Measurements from ENCODE around the gene RREB1.

RREB1 gene

DNA sequence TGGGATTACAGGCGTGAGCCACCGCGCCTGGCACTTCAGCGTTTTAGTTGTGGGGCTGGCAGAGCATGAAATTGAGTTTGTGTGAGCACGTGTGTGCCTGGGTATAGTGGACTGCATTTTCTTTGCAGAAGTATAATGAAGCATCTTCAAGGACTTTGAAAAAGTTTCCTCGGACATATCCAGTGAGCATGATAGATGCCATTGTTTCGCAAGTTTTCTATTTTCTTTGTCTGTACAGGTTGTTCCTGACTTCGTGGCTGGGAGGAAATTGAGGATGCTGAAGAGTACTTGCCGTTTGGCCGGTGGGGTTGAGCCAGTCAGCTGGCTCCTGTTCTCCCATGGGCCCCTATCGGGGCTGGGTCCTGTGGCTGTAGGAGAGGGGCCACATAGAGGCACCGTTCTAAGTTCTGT, 55.9 kb downstream of the RREB1 start:
- no peak overlapping the region for H3K4me3 ChIP-seq (replicated peaks; ENCODE audit: insufficient read depth, low read length)

DNA sequence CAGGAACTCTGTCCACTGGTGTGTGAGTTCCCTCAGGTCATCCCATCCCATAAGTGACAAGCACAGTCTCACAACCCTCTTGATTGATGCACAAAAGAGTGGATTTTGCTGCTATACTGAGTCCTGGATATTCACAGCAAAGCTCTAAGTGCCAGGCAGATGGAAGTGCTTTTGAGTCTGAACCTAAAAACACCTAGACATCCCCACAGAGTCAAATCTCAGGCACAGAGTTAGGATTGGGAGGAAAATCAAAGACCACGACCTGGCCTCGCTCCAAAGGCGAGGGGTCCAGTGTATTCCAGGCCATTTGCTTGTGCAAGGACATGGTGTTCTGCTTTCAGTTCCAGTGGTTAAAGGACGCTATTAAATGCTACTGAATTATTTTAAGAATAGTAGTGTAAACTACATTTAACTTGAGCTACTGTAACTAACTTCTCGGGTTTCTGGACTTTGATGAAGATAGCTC, 56.8 kb downstream of the RREB1 start:
- H3K27ac ChIP-seq (replicated peaks), result peak overlapping the region; percentile 77
- TF ChIP-seq SPI1 (IDR thresholded peaks at IDR 0.05; ENCODE audit: borderline replicate concordance, low read depth) (no peak), POLR2AphosphoS5 (IDR thresholded peaks at IDR 0.05; ENCODE audit: low read depth) (0 out of 2 replicates have a peak, but pooled peaks have one; percentile 17), GABPA (IDR thresholded peaks at IDR 0.05; ENCODE audit: low read depth) (no peak)
- TF ChIP-seq, protein P1, sequence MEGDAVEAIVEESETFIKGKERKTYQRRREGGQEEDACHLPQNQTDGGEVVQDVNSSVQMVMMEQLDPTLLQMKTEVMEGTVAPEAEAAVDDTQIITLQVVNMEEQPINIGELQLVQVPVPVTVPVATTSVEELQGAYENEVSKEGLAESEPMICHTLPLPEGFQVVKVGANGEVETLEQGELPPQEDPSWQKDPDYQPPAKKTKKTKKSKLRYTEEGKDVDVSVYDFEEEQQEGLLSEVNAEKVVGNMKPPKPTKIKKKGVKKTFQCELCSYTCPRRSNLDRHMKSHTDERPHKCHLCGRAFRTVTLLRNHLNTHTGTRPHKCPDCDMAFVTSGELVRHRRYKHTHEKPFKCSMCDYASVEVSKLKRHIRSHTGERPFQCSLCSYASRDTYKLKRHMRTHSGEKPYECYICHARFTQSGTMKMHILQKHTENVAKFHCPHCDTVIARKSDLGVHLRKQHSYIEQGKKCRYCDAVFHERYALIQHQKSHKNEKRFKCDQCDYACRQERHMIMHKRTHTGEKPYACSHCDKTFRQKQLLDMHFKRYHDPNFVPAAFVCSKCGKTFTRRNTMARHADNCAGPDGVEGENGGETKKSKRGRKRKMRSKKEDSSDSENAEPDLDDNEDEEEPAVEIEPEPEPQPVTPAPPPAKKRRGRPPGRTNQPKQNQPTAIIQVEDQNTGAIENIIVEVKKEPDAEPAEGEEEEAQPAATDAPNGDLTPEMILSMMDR (IDR thresholded peaks at IDR 0.05; ENCODE audit: insufficient read depth, low read length), result no peak
- TF ChIP-seq, protein P2, sequence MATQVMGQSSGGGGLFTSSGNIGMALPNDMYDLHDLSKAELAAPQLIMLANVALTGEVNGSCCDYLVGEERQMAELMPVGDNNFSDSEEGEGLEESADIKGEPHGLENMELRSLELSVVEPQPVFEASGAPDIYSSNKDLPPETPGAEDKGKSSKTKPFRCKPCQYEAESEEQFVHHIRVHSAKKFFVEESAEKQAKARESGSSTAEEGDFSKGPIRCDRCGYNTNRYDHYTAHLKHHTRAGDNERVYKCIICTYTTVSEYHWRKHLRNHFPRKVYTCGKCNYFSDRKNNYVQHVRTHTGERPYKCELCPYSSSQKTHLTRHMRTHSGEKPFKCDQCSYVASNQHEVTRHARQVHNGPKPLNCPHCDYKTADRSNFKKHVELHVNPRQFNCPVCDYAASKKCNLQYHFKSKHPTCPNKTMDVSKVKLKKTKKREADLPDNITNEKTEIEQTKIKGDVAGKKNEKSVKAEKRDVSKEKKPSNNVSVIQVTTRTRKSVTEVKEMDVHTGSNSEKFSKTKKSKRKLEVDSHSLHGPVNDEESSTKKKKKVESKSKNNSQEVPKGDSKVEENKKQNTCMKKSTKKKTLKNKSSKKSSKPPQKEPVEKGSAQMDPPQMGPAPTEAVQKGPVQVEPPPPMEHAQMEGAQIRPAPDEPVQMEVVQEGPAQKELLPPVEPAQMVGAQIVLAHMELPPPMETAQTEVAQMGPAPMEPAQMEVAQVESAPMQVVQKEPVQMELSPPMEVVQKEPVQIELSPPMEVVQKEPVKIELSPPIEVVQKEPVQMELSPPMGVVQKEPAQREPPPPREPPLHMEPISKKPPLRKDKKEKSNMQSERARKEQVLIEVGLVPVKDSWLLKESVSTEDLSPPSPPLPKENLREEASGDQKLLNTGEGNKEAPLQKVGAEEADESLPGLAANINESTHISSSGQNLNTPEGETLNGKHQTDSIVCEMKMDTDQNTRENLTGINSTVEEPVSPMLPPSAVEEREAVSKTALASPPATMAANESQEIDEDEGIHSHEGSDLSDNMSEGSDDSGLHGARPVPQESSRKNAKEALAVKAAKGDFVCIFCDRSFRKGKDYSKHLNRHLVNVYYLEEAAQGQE (IDR thresholded peaks at IDR 0.05; ENCODE audit: insufficient replicate concordance, low read depth), result no peak
- no peaks in the 10 kb centered on the region for H3K27me3 ChIP-seq (ENCODE audit: insufficient read depth, poor library complexity, severe bottlenecking)
- no peak overlapping the region for H3K4me3 ChIP-seq (replicated peaks; ENCODE audit: insufficient read depth, low read length)
- no peak for DNase-seq (ENCODE audit: low read depth in 1 of 2, low spot score in 1 of 2)

More for the DNA sequence above, 55.9 kb downstream of the RREB1 start:
- Histone ChIP-seq H3K27me3 (ENCODE audit: insufficient read depth, poor library complexity, severe bottlenecking) (no peaks in the 10 kb centered on the region), H3K27ac (replicated peaks) (peak overlapping the region; percentile 77)
- peak in 1 of 2 experiments; percentile 18 for DNase-seq (ENCODE audit: low read depth in 1 of 2, low spot score in 1 of 2)
- TF ChIP-seq, protein P1 (IDR thresholded peaks at IDR 0.05; ENCODE audit: insufficient read depth, low read length), result no peak
- TF ChIP-seq POLR2AphosphoS5 (IDR thresholded peaks at IDR 0.05; ENCODE audit: low read depth), result no peak
- TF ChIP-seq GABPA (IDR thresholded peaks at IDR 0.05; ENCODE audit: low read depth), result no peak
- TF ChIP-seq, protein P2 (IDR thresholded peaks at IDR 0.05; ENCODE audit: insufficient replicate concordance, low read depth), result no peak
- no peak for TF ChIP-seq SPI1 (IDR thresholded peaks at IDR 0.05; ENCODE audit: borderline replicate concordance, low read depth)

DNA sequence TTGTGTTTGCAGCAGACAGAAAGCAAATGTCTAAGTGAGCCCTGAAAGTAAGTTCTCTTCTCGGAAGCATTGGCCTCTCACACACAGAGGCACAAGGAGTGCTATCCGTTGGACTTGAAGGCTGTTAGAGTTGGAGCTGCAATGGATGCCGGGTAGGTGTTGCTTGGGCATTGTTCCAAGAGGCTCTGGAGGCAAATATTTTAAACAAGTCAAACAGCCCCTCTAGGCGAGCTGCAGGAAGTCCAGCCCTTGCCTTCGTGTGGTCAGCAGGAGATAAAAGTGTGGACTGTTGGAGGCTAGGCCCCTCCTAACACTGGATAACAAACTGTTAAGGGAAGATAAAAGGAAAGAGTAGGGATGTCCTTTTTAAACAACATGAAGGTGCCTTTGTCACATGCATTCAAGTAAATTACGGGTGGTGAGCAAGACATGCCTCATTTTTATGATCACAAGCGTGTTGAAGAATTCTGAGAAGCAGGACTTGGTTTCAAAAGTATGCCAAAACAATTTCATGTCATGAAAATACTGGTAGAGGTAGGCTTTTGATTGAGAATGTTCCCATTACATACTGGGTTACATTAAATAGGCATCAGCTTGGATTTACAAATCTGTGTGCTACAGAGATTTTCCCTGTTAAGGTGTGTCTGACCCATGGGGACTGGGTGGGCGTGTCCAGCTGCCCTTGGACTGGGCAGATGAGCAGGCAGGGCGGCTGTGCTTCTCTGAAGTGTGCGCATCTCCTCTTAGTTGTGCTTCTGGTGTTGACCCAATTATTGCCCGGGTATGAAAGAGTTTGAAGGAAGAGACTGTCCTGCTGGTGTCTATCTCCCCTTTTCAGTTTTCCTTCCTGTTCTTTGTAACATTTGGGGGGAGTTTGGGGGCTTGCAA, 57.5 kb downstream of the RREB1 start:
- DNase-seq (ENCODE audit: low read depth in 1 of 2, low spot score in 1 of 2), result peak in 1 of 2 experiments; percentile 15
- no peak overlapping the region for H3K4me3 ChIP-seq (replicated peaks; ENCODE audit: insufficient read depth, low read length)
- TF ChIP-seq, protein P1 (IDR thresholded peaks at IDR 0.05; ENCODE audit: insufficient read depth, low read length), result no peak
- TF ChIP-seq POLR2AphosphoS5 (IDR thresholded peaks at IDR 0.05; ENCODE audit: low read depth) (no peak), GABPA (IDR thresholded peaks at IDR 0.05; ENCODE audit: low read depth) (no peak), SPI1 (IDR thresholded peaks at IDR 0.05; ENCODE audit: borderline replicate concordance, low read depth) (no peak)
- TF ChIP-seq, protein P2 (IDR thresholded peaks at IDR 0.05; ENCODE audit: insufficient replicate concordance, low read depth), result no peak
- peak overlapping the region; percentile 77 for H3K27ac ChIP-seq (replicated peaks)
- H3K27me3 ChIP-seq (ENCODE audit: insufficient read depth, poor library complexity, severe bottlenecking), result no peaks in the 10 kb centered on the region
